Muscle of back (tissue), 11 donors: Measurements from ENCODE around the gene ITIH6. TPM values are rescaled to one million over a fixed set of nuclear protein-coding genes. Genes with fewer than 3 reads are reported as not detected.
"Not testable (repeated sequence)": the region's sequence is repeated elsewhere in the genome, so short reads cannot be mapped to it uniquely, and the experiment has no call there.

Source experiments
- DNase-seq, 3 donors: peaks; one replicate each; pipeline versions ENCODE4 v3.0.0 to v3.0.0-alpha.2; 2013
- polyA plus RNA-seq, 10 donors: library from polyadenylated mRNA; unstranded; fragments of 120-200 nt; gene quantifications; one replicate each; pipeline ENCODE4 v1.2.1, GENCODE V29; 2013; ENCODE audit not compliant: insufficient read length in 10 of 10

ITIH6 gene
- polyA plus RNA-seq, 10 donors = 0.58 to 1.4 (median 0.86) TPM

GRCh38 chrX:54808605-54809483 is 10.8 kb upstream of the ITIH6 start:
- peak; percentile 95 to 97 (median 96) for DNase-seq

DNA sequence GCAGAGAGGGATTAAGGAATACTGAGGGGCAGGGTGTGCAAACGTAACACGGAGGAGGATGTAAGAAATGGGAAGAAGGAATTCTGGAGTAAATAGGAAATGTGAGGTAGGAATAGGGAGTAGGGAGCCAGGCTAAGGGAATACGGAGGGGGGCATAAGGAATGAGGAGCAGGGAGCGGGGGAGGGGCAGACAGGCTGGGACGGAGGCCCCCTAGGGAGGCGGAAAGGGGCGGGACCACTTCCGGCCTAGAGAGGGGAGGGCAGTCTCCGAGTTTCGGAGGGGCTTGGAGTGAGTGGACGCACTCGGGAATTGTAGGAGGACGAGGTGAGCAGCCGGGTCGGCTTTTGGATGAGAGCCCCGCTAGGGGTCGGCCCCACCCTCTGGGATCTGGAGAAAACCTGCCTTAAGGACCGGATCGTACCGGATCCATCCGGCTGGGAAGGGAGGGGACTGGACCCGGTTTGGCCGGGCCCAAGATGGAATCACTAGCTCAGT is 10.1 kb upstream of the ITIH6 start:
- DNase-seq = peak; percentile 77 to 93 (median 86)

- DNase-seq = peak; percentile 55 to 85 (median 72)
Observed at GRCh38 chrX:54807524-54808108, 9.6 kb upstream of the ITIH6 start, which contains the start of gene MAGED2. TSS of gene MAGED2 (plus strand) at chrX:54807745. CDS start at chrX:54809332, 1,587 bp downstream.

DNA sequence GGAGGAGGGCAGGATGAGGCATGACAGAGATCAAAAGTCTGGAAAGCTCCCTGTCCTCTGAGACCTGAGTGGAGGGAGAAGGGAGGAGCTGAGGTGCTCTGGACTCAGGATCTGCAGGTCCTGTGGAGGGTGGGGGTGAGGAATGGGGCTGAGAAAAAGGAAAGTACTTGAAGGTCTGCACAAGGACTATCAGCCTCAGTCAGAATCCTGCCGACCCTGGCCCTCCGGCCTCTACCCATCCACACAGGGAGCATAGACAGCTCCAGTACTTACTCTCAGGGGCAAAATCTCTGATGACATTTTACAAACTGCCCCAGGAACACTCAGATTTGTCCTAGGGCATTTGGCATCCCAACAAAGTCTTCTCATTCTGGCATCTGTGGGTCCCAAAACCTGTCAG is 991 bp upstream of the ITIH6 start:
- DNase-seq = no peak

GRCh38 chrX:54794795-54795194 is 3.3 kb downstream of the ITIH6 start:
- no peak for DNase-seq

DNA sequence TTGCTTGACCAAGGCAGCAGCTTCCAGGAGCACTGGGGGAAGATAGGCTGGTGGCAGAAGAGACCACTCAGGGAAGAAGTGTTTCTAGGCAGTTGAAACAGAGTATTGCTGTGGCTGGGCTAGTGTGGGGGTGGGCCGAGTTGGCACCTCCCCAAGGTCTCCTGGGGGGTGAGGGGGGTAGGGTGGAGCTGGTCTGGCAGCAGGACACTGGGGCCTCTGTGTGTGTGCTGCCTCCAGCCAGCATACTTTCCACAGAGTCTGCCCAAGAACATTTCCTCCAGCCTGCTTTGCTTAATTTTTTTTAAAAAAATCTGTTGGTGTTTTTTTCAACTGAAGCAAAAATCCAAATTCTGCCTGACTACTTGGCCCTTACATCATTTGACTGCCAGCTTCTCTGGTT is 4.0 kb downstream of the ITIH6 start:
- peak in 2 of 3 donors; percentile 60 to 78 for DNase-seq

DNA sequence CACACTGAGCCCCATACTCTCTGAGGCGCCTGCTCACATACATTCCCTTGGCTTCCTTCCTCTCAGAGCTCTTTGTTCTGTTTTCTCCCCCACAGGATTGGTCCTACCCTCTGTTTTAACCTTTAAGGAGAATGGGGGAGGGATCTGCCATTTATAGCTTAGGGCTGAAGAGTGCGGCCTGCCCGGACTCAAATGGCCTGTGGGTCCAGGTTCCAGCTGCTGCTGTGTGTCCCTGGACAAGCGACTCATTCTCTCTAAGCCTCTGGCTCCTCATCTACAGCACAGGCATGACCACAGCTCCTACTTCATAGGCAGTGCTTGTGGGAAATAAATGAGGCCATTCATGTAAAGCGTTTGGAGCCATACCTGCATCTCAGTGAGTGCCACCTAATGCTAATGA is 8.7 kb downstream of the ITIH6 start:
- DNase-seq = not testable (repeated sequence)

DNA sequence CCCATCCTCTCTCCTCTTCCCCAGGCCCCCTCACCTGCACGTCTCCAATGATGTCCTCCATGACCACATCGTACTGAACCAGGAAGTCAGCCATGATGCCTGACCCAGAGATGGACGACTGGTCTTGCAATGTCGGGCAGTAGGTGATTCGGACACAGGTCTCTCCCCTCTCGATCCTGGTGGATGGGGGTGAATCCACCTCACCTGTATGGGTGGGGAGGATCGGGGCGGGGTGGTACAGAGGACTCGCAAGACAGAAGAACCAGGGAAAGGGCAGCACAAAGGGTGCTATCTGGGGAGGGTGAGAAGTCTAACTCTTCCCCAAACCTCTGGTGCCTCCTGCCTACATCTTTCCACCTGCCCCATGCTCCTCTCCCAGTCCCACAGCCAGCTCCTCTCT is 9.6 kb downstream of the ITIH6 start:
- no peak for DNase-seq

- DNase-seq = no peak
Observed at GRCh38 chrX:54786967-54787366, 11.1 kb downstream of the ITIH6 start.

GRCh38 chrX:54785901-54786300 is 12.2 kb downstream of the ITIH6 start:
- no peak for DNase-seq

DNA sequence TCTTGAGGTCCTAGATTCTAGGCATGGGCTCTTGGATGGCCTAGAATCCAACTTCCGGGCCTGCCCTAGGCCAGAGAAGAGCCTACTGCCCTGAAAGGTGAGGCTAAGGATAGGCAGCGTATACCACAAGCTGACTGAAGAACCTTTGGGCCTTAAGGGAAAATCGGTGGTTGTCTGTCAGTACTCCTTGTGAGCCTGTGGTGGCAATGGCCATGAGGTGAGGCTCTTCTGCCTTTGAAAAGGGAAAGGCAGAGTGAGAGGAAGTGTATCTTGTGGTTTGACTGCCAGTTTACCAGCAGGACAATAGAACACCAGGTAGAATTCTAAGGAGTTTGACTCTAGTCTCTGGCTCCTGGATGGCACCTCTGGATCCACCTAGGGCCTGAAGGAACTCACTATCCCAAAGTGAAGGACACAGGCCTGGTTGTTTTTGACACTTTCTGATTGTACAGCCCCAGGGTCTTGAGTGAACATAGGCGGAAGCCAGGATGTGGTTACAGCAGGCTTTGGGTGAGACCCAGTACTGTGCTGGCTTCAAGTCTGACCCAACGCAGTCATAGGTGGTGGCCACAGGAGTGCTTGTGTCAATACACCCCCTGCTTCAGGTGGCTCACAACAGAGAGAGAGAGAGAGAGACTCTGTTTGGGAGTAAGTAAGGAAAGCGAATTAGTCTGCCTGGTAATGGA is 20.9 kb downstream of the ITIH6 start:
- no peak for DNase-seq

- no peak for DNase-seq
Observed at GRCh38 chrX:54776061-54776460, 22.0 kb downstream of the ITIH6 start.

- DNase-seq = peak; percentile 52 to 92 (median 80)
Observed at GRCh38 chrX:54774391-54775094, 23.5 kb downstream of the ITIH6 start.

GRCh38 chrX:54758114-54759055 is 39.7 kb downstream of the ITIH6 start:
- DNase-seq = no peak

DNA sequence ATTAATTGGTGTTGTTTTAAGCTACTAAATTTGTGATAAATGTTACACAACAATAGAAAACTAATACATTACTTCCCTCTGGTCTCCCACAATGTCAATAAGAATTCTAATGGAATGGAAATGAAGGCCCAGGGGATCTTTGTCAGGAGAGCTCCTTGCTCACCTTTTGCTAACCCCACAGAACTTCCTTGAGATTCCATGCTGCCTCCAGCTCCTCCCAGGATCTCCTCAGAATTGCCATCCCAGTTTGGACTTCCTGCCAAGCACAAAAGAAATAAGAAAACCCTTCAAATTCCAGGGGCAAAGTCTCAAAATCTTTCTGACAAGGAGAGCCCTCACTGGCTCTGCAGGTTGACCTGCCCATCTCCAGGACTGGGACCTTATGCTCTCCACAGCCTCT is 43.2 kb downstream of the ITIH6 start:
- no peak for DNase-seq

DNA sequence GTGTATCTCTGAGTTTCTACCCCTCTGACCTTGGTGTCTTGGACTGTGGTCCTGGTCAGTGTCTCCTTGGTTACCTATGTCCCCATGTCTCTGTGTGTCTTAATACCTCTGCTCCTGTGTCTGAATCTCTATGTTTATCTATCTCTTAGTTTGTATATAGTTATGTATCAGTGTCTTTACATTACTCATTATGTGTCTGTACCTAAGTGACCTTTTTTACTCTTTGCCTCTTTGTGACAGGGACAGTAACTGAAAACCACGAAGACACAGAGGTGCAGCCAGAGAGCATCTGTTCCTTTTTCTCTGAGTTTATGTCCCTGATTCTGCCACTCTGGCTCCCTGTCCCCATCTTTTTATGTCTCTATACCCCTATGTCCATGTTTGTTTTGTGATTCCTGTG is 49.4 kb downstream of the ITIH6 start:
- DNase-seq = no peak

- no peak for DNase-seq
Observed at GRCh38 chrX:54747733-54748393, 50.2 kb downstream of the ITIH6 start.

DNA sequence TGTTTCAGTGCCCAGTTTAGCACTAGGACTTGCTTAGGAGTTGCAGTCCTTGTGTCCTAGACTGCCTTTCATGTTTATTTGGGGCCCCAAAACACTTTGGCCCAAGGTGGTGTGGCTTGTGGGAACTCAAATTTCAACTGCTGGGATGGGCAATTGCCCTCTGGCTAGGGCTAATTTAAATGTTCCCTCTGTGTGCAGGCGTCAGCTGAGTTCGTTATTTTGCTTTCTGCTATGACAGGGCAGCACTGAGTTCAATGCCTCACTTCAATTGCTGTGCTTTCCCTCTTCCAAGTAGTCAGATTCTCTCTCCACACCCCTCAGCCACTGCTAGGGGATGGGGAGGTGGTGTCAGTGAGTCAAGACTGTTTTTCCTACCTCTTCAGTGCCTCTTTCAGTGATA is 51.1 kb downstream of the ITIH6 start:
- DNase-seq = no peak

DNA sequence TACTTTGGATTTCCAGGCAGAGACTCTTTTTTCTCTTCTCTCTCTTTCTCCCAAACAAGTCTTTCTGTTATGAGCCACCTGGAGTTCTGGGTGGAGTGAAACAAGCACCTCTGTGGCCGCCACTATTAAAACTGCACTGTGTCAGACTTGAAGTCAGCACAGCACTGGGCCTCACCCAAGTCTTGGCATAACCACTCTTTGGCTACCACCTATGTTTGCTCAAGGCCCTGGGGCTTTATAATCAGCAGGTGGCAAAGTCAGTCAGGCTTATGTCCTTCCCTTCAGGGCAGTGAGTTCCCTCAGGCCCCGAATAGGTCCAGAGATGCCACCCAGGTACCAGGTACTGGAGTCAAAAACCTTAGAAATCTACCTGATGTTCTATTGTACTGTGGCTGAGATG is 52.4 kb downstream of the ITIH6 start:
- DNase-seq = no peak

- DNase-seq = not testable (repeated sequence)
Observed at GRCh38 chrX:54738567-54738966, 59.5 kb downstream of the ITIH6 start.
